H1 (cell line): ENCODE data around the gene CDKN1B. TPM values are rescaled to one million over a fixed set of nuclear protein-coding genes. Genes with fewer than 3 reads are reported as not detected.
A peak's percentile ranks its signal among the peaks of the same experiment; 100 is the strongest.

Experiments
- CTCF ChIA-PET: fragments of 300-600 bp; sonication (Branson Sonifier 250); formaldehyde crosslinking; loops from one replicate; lab custom pipeline; 2021; ENCODE audit not compliant: partially characterized antibody; lab: Charles Lee
- POLR2A ChIA-PET: fragments of 300-600 bp; sonication (Branson Sonifier 250); formaldehyde crosslinking; loops from one replicate; lab custom pipeline; 2021; ENCODE audit warnings: inconsistent platforms; ENCODE audit not compliant: partially characterized antibody; lab: Charles Lee
- DNase-seq, 2 experiments: peaks; one replicate each; pipeline versions ENCODE4 v3.0.0 to v3.0.0-alpha.2; 2010 to 2022; ENCODE audit warnings: low spot score in 2 of 2, low read depth in 1 of 2, mixed read lengths in 1 of 2
- FAIRE-seq: peaks from 2 replicates; lab custom pipeline; 2011; peaks lifted over from hg19 to GRCh38; lab: Jason Lieb, UNC
- H2AFZ ChIP-seq: 2 replicates; pipeline ENCODE4 v1.8.1; 2012; ENCODE audit warnings: low read length, inconsistent platforms
- H2AK5ac ChIP-seq: 2 replicates; pipeline ENCODE4 v1.6.1; 2013; ENCODE audit warnings: low read depth, low read length
- H2BK120ac ChIP-seq: replicated peaks from 2 replicates; pipeline ENCODE3; 2013; ENCODE audit warnings: low read depth, low read length, inconsistent platforms
- H2BK12ac ChIP-seq: 2 replicates; pipeline ENCODE4 v1.6.1; 2013; ENCODE audit warnings: low read depth, low read length
- H2BK15ac ChIP-seq: 2 replicates; pipeline ENCODE4 v1.6.1; 2013; ENCODE audit warnings: low read length
- H2BK20ac ChIP-seq: 2 replicates; pipeline ENCODE4 v1.6.1; 2013; ENCODE audit warnings: low read length
- H2BK5ac ChIP-seq: 2 replicates; pipeline ENCODE4 v1.6.1; 2013; ENCODE audit warnings: low read depth, low read length
- H3K14ac ChIP-seq: 2 replicates; pipeline ENCODE4 v1.6.1; 2013; ENCODE audit warnings: inconsistent platforms; ENCODE audit not compliant: insufficient read length
- H3K18ac ChIP-seq: 2 replicates; pipeline ENCODE4 v1.6.1; 2013; ENCODE audit warnings: low read length; ENCODE audit errors: extremely low read depth
- H3K23ac ChIP-seq: 2 replicates; pipeline ENCODE4 v1.6.1; 2013; ENCODE audit warnings: inconsistent platforms; ENCODE audit not compliant: insufficient read length
- H3K23me2 ChIP-seq: 2 replicates; pipeline ENCODE4 v1.6.1; 2013; ENCODE audit warnings: low read depth, low read length
- H3K27ac ChIP-seq: 2 replicates; pipeline ENCODE4 v1.6.1; 2011; ENCODE audit warnings: low read depth, low read length, inconsistent platforms
- H3K27me3 ChIP-seq, 4 experiments: replicated peaks in 1 of 4; 1 replicate in 1 of 4; 2 replicates in 3 of 4; pipeline versions ENCODE4 v1.6.1 to v1.8.1; 2011 to 2013; ENCODE audit warnings: low read length in 3 of 4, mild to moderate bottlenecking in 3 of 4, inconsistent platforms in 2 of 4, mixed read lengths in 2 of 4, moderate library complexity in 1 of 4; ENCODE audit not compliant: control insufficient read depth in 3 of 4, insufficient read depth in 3 of 4; ENCODE audit errors: extremely low read depth in 1 of 4
- H3K36me3 ChIP-seq, 4 experiments: 2 replicates each; pipeline versions ENCODE4 v1.6.1 to v1.8.1; 2011 to 2013; ENCODE audit warnings: mild to moderate bottlenecking in 4 of 4, low read length in 3 of 4, moderate library complexity in 2 of 4, control low read depth in 1 of 4, inconsistent platforms in 1 of 4; ENCODE audit not compliant: insufficient read depth in 4 of 4, control insufficient read depth in 2 of 4
- H3K4ac ChIP-seq: replicated peaks from 2 replicates; pipeline ENCODE3; 2013; ENCODE audit warnings: low read length, low read depth, mixed read lengths, inconsistent platforms; ENCODE audit not compliant: insufficient read length
- H3K4me1 ChIP-seq, 4 experiments: replicated peaks in 1 of 4; 1 replicate in 1 of 4; 2 replicates in 3 of 4; pipeline versions ENCODE4 v1.6.1 to v1.8.1; 2011 to 2013; ENCODE audit warnings: low read length in 3 of 4, inconsistent platforms in 2 of 4, mixed read lengths in 1 of 4; ENCODE audit not compliant: insufficient read depth in 4 of 4, control insufficient read depth in 3 of 4
- H3K4me2 ChIP-seq, 2 experiments: 2 replicates each; pipeline versions ENCODE4 v1.6.1 to v1.8.1; 2011 to 2013; ENCODE audit warnings: low read depth in 2 of 2, low read length in 2 of 2, control low read depth in 1 of 2, inconsistent platforms in 1 of 2, mild to moderate bottlenecking in 1 of 2; ENCODE audit not compliant: insufficient read depth in 1 of 2
- H3K4me3 ChIP-seq, 4 experiments: fragments of 200-600, 300-600 bp in 1 of 4; sonication (generic), shearing (Covaris generic), sonication (Bioruptor Twin) in 1 of 4; 2 replicates each; pipeline versions ENCODE4 v1.5.1 to v1.8.1; 2011 to 2016; ENCODE audit warnings: low read length in 4 of 4, low read depth in 3 of 4, control low read depth in 2 of 4, inconsistent platforms in 2 of 4, mild to moderate bottlenecking in 2 of 4, mixed read lengths in 1 of 4, moderate library complexity in 1 of 4; ENCODE audit not compliant: insufficient read depth in 2 of 4; ENCODE audit errors: extremely low read depth in 1 of 4
- H3K56ac ChIP-seq: replicated peaks from 2 replicates; pipeline ENCODE3; 2013; ENCODE audit warnings: low read depth, mild to moderate bottlenecking, mixed read lengths, low read length, inconsistent platforms; ENCODE audit not compliant: insufficient read length
- H3K79me1 ChIP-seq: 2 replicates; pipeline ENCODE4 v1.6.1; 2013; ENCODE audit warnings: low read depth, low read length, control low read depth
- H3K79me2 ChIP-seq, 2 experiments: 2 replicates each; pipeline versions ENCODE4 v1.6.1 to v1.8.1; 2012 to 2013; ENCODE audit warnings: low read length in 2 of 2, mild to moderate bottlenecking in 2 of 2, inconsistent platforms in 1 of 2; ENCODE audit not compliant: insufficient read depth in 2 of 2, control insufficient read depth in 1 of 2
- H3K9ac ChIP-seq, 4 experiments: replicated peaks in 1 of 4; 1 replicate in 1 of 4; 2 replicates in 3 of 4; pipeline versions ENCODE4 v1.6.1 to v1.8.1; 2011 to 2013; ENCODE audit warnings: low read depth in 3 of 4, low read length in 3 of 4, control low read depth in 2 of 4, mild to moderate bottlenecking in 2 of 4, moderate library complexity in 2 of 4, inconsistent platforms in 1 of 4; ENCODE audit errors: extremely low read depth in 1 of 4
- H3K9me3 ChIP-seq, 2 experiments: 2 replicates each; pipeline versions ENCODE4 v1.6.1 to v1.8.1; 2012 to 2013; ENCODE audit warnings: mild to moderate bottlenecking in 2 of 2, moderate library complexity in 2 of 2, control low read depth in 1 of 2, inconsistent platforms in 1 of 2, low read depth in 1 of 2, low read length in 1 of 2, mixed read lengths in 1 of 2; ENCODE audit not compliant: insufficient read depth in 2 of 2
- H4K20me1 ChIP-seq, 2 experiments: replicated peaks in 1 of 2; 2 replicates each; pipeline versions ENCODE3 to v1.8.1; 2011 to 2013; ENCODE audit warnings: inconsistent platforms in 2 of 2, low read length in 2 of 2, mild to moderate bottlenecking in 1 of 2; ENCODE audit not compliant: insufficient read depth in 2 of 2, control insufficient read depth in 1 of 2
- H4K5ac ChIP-seq: 2 replicates; pipeline ENCODE4 v1.6.1; 2013; ENCODE audit warnings: low read length, low read depth, mixed read lengths, inconsistent platforms; ENCODE audit not compliant: insufficient read length
- H4K8ac ChIP-seq: 2 replicates; pipeline ENCODE4 v1.8.0; 2013; ENCODE audit warnings: mild to moderate bottlenecking, moderate library complexity, low read length, inconsistent platforms; ENCODE audit not compliant: insufficient read depth; ENCODE audit errors: extremely low read depth
- H4K91ac ChIP-seq: replicated peaks from 2 replicates; pipeline ENCODE3; 2013; ENCODE audit warnings: low read length, mixed read lengths, inconsistent platforms; ENCODE audit not compliant: insufficient read length
- ATF3 ChIP-seq: IDR thresholded peaks from 2 replicates; pipeline ENCODE4 v1.6.1; 2011; ENCODE audit warnings: low read depth, mild to moderate bottlenecking, low read length; ENCODE audit not compliant: insufficient read depth
- CREB1 ChIP-seq: IDR thresholded peaks from 2 replicates; pipeline ENCODE4 v1.6.1; 2012; ENCODE audit warnings: inconsistent platforms
- E2F6 ChIP-seq: IDR thresholded peaks from 2 replicates; pipeline ENCODE4 v1.6.1; 2012; ENCODE audit warnings: inconsistent platforms
- EP300 ChIP-seq, 2 experiments: IDR thresholded peaks; 1 replicate in 1 of 2; 2 replicates in 1 of 2; pipeline ENCODE4 v1.6.1; 2011 to 2012; ENCODE audit warnings: low read depth in 2 of 2, low read length in 2 of 2, mild to moderate bottlenecking in 2 of 2, borderline replicate concordance in 1 of 2, inconsistent platforms in 1 of 2, moderate library complexity in 1 of 2
- FOSL1 ChIP-seq: IDR thresholded peaks from 2 replicates; pipeline ENCODE4 v1.6.1; 2011; ENCODE audit warnings: mild to moderate bottlenecking, low read depth, low read length, moderate library complexity; ENCODE audit not compliant: insufficient read depth
- KDM4A ChIP-seq: IDR thresholded peaks from one replicate; pipeline ENCODE4 v1.7.1; 2012; ENCODE audit warnings: low read depth, mild to moderate bottlenecking, moderate library complexity, low read length, inconsistent platforms; ENCODE audit not compliant: severe bottlenecking
- POLR2A ChIP-seq, 2 experiments: IDR thresholded peaks; 1 replicate in 1 of 2; 2 replicates in 1 of 2; pipeline ENCODE4 v1.6.1; 2011; ENCODE audit warnings: low read depth in 2 of 2, low read length in 2 of 2, mild to moderate bottlenecking in 2 of 2; ENCODE audit errors: control extremely low read depth in 1 of 2
- RBBP5 ChIP-seq: IDR thresholded peaks from 2 replicates; pipeline ENCODE4 v1.7.1; 2012; ENCODE audit warnings: low read depth, mild to moderate bottlenecking, inconsistent platforms, low read length, moderate library complexity, borderline replicate concordance
- TAF1 ChIP-seq: IDR thresholded peaks from 2 replicates; pipeline ENCODE4 v1.6.1; 2011; ENCODE audit warnings: mild to moderate bottlenecking, low read depth, low read length
- WGBS, 2 experiments: shearing (Covaris generic) in 1 of 2; methylation state at CpG; one replicate each; pipeline versions ENCODE4 v1.1.6 to v1.1.7; 2013 to 2015; ENCODE audit warnings: low lambda C conversion rate in 2 of 2, mixed read lengths in 2 of 2, inconsistent platforms in 1 of 2, low coverage in 1 of 2, missing lambda C conversion rate in 1 of 2; ENCODE audit not compliant: insufficient replicate concordance in 2 of 2, insufficient coverage in 1 of 2, insufficient read length in 1 of 2; ENCODE audit errors: extremely low coverage in 1 of 2, missing lambda C conversion rate in 1 of 2; 5-methylcytosine and 5-hydroxymethylcytosine counted together
- polyA plus RNA-seq, 7 experiments: library from polyadenylated mRNA; depleted of rRNA in 3 of 7; stranded (reverse) in 5 of 7; unstranded in 2 of 7; fragments of >200 nt in 5 of 7; fragments of 200-250 nt in 2 of 7; gene quantifications; 1 replicate in 5 of 7; 2 replicates in 1 of 7; 4 replicates in 1 of 7; pipeline versions ENCODE4 v1.2.1 to v1.2.3, GENCODE V29; 2011 to 2013; ENCODE audit warnings: missing spikeins in 2 of 7, mixed read lengths in 2 of 7
- total RNA-seq: library from RNA; stranded (reverse); fragmentation: NEBNext Ultra II Directional; extraction: Animal tissue kit (Norgen Biotek cat#: 25700); gene quantifications from 2 replicates; pipeline ENCODE4 v1.2.1, GENCODE V29; 2021

CDKN1B gene
- total and polyA plus RNA-seq, 2 of the 8 experiments (the other 6 are each of a cell fraction or from before 2014, with no cell fraction given), result 6.5 to 27.2 TPM

- H2AK5ac ChIP-seq, result no peak overlapping the region
- H3K14ac ChIP-seq, result no peak overlapping the region
- H2BK15ac ChIP-seq, result peak overlapping the region; percentile 72; the same call in 1 of the 2 replicates
- no peak overlapping the region for H2BK20ac ChIP-seq
- 2% methylated on average over 39 of the region's 89 CpGs; no CpG with 5 or more reads in 1 of the 2 experiments for WGBS, 2 experiments
- no peak overlapping the region for H2BK5ac ChIP-seq
- H3K79me1 ChIP-seq, result peaks cover 2% of the 10 kb centered on the region; the same call in 1 of the 2 replicates
- ChIA-PET POLR2A (interaction anchor here (0.6 to 4.5 kb wide), 11 partner anchors 10 to 457 kb away, joined by 3 to 51 read pairs (median 4); partner anchors contain the start of genes BORCS5 and LRP6), CTCF (interaction anchor here (1.3 kb wide), 1 partner anchor 13 kb away, joined by 4 read pairs; no protein-coding TSS in a partner anchor)
- peak overlapping the region; percentile 67 to 95 for H3K4me2 ChIP-seq
- H3K9ac ChIP-seq, result peak overlapping the region; percentile 50 to 87 (median 82)
- H4K91ac ChIP-seq, result peak overlapping the region; percentile 42
- H3K27ac ChIP-seq, result peak overlapping the region; percentile 88; the same call in 1 of the 2 replicates
- no peaks in the 10 kb centered on the region for H3K9me3 ChIP-seq
- H3K4me1 ChIP-seq, result peaks cover 0 to 8% (median 2%) of the 10 kb centered on the region in 4 experiments; a peak in 5 of 7 replicates
- H3K4me3 ChIP-seq, result peak overlapping the region; percentile 74 to 98 (median 88)
- H3K56ac ChIP-seq, result no peak overlapping the region
- FAIRE-seq, result no peak
- H3K36me3 ChIP-seq, result peaks cover 0 to 38% (median 10%) of the 10 kb centered on the region in 4 experiments; a peak in 6 of 8 replicates
- H3K23me2 ChIP-seq, result peaks cover 13% of the 10 kb centered on the region; the same call in 1 of the 2 replicates
- H3K27me3 ChIP-seq, result peaks cover 0 to 2% (median 0%) of the 10 kb centered on the region in 4 experiments; a peak in 1 of 7 replicates
- peak overlapping the region; percentile 21 for H3K4ac ChIP-seq
- H2BK120ac ChIP-seq, result no peak overlapping the region
- H4K5ac ChIP-seq, result peak overlapping the region; percentile 92
- H3K79me2 ChIP-seq, result peaks cover 2 to 17% of the 10 kb centered on the region in 2 experiments; a peak in 3 of 4 replicates
- peak overlapping the region; percentile 36; the same call in 1 of the 2 replicates for H2AFZ ChIP-seq
- H4K20me1 ChIP-seq, result peaks cover 2 to 4% of the 10 kb centered on the region in 2 experiments
- H4K8ac ChIP-seq, result peak overlapping the region; percentile 97
- H2BK12ac ChIP-seq, result no peak overlapping the region; the same call in 1 of the 2 replicates
- no peak overlapping the region for H3K23ac ChIP-seq
- peak in 1 of 2 experiments; percentile 71 for DNase-seq
- peak overlapping the region; percentile 97 for H3K18ac ChIP-seq
- TF ChIP-seq FOSL1 (no peak), CREB1 (0 out of 2 replicates have a peak, but pooled peaks have one; percentile 8), ATF3 (no peak; the same call in 1 of the 2 replicates), TAF1 (peak; percentile 4; the same call in 1 of the 2 replicates), POLR2A (IDR thresholded peaks at IDR 0.05; ENCODE audit: control extremely low read depth in 1 of 2, low read depth in 2 of 2, low read length in 2 of 2) (no peak), EP300 (IDR thresholded peaks at IDR 0.05; ENCODE audit: borderline replicate concordance in 1 of 2, low read depth in 2 of 2, low read length in 2 of 2) (no peak), E2F6 (peak; percentile 84), KDM4A (peak; percentile 78), RBBP5 (0 out of 2 replicates have a peak, but pooled peaks have one; percentile 43)
These were observed 6.7 kb downstream of the CDKN1B start for GRCh38 chr12:12723681-12724420.
